Cardiac fibroblast (primary cell): ENCODE measurements around the gene CNTNAP5.

Experiments used
- DNase-seq, 2 donors: peaks; one replicate each; pipeline versions ENCODE4 v3.0.0 to v3.0.0-alpha.2; 2010; ENCODE audit warnings: low read depth in 2 of 2
- H3K4me3 ChIP-seq, 2 donors: replicated peaks in 1 of 2; 1 replicate in 1 of 2; 2 replicates in 1 of 2; pipeline ENCODE4 v1.5.1; 2011; ENCODE audit warnings: low read depth in 2 of 2, low read length in 2 of 2, mild to moderate bottlenecking in 2 of 2, moderate library complexity in 1 of 2
- TF ChIP-seq, protein P1 (sequence below): IDR thresholded peaks from one replicate; pipeline ENCODE4 v1.5.1; 2011; ENCODE audit warnings: low read depth, mild to moderate bottlenecking, low read length, inconsistent platforms

The CNTNAP5 gene

DNA sequence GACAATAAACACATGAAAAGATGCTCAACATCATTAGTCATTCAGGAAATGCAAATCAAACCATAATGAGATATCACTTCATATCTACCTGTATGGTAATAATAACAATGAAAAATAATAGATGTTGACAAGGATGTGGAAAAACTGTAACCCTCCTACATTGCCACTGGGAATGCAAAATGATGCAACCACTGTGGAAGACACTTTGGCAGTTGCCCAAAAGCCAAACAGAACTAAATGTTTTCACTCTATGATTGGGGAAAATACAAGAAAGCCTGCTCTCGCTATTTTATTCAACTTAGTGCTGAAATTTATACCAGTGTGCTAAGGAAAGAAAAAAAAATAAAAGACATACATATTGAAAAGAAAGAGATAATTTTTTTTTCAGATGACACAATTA is 934.5 kb downstream of the CNTNAP5 start:
- no peak overlapping the region for H3K4me3 ChIP-seq
- peak; percentile 1 to 23 for DNase-seq
- TF ChIP-seq, protein P1, sequence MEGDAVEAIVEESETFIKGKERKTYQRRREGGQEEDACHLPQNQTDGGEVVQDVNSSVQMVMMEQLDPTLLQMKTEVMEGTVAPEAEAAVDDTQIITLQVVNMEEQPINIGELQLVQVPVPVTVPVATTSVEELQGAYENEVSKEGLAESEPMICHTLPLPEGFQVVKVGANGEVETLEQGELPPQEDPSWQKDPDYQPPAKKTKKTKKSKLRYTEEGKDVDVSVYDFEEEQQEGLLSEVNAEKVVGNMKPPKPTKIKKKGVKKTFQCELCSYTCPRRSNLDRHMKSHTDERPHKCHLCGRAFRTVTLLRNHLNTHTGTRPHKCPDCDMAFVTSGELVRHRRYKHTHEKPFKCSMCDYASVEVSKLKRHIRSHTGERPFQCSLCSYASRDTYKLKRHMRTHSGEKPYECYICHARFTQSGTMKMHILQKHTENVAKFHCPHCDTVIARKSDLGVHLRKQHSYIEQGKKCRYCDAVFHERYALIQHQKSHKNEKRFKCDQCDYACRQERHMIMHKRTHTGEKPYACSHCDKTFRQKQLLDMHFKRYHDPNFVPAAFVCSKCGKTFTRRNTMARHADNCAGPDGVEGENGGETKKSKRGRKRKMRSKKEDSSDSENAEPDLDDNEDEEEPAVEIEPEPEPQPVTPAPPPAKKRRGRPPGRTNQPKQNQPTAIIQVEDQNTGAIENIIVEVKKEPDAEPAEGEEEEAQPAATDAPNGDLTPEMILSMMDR, result no peak

DNA sequence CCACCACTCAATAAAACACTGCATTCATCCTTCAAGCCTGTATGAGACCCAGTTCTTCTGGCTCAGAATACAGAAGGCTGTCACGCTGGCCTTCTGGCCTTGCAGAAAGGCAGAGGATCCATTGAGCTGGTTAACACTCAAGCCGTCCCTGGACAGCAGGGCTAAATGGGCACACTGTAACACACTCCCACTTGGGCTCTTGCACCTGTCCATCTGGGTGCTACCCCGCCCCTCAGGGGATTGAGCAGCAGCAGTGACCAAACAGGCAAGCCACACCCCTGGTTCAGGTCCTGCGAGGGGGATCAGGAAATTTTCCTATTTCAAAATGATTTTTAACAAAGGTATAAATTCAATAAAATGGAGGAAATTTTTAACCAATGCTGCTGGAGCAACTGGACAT is 936.0 kb downstream of the CNTNAP5 start:
- no peak for DNase-seq
- TF ChIP-seq, protein P1, result no peak
- H3K4me3 ChIP-seq, result no peak overlapping the region
